ENCODE results near the gene SSR2.

The SSR2 gene

DNA sequence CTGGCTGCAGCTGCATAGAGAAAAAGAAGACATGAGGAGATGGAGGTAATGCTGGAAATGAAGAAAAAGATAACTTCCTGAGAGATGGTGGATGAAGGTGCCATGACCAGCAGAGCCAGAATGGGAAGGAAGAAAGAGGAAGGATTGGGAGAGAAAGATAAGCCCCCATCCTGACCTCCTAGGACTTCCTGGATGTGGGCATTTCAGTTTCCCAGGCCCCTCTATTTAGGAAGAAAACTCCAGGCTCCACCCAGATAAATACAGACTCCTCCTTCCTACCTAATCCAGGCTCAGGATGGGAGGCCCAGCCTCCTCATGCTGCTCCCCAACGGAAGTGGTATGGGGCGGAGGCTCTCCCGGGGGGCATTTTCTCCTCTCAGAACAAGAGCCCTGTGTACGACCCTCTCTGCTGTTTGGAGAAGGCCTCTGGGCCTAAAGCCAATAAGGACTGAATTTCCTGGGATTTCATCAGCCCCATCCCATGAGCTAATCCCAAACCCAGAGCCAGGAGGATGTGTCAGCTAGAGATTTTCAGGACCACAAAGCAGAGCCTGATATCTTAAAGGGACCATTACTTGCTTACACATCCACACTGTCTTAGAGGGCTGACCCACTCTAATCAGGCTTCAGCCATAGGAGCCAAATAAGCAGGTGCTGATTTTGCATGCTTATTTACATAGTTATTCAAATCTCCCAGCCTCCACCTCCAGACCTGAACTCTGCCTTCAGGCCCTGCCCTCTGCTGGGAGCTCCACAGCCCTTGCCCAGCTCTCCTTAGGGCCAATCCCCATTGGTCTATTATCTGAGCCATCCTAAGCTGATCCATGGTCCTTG is 37.3 kb downstream of the SSR2 start:
- no peak overlapping the region for H3K4me3 ChIP-seq (ENCODE audit: low read depth, low read length)
- no peak for TF ChIP-seq CTCF (IDR thresholded peaks at IDR 0.05; ENCODE audit: insufficient read depth, low read depth, low read length, missing control alignments)
- peak; percentile 67 for DNase-seq (ENCODE audit: low read depth)

DNA sequence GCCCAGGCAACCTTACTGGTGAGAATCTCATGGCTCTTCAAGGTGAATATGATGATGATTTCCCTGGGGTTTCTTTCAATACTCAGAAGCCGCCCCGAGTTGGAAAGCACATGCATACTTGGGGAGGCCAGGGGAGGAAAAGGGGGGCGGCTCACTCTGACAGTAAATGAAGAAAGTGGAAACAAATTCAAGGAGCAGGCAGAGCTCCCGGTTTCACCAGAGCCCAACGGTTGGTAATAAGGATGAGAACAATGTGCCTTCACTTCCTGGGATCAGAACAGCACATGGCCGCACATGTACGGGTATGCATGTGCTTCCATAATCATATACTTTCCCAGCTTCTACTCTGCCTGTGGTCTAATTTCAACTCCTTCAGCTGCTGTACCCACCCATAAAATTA is 38.6 kb downstream of the SSR2 start:
- no peak for DNase-seq (ENCODE audit: low read depth)
- H3K4me3 ChIP-seq (ENCODE audit: low read depth, low read length): no peak overlapping the region; the same call in 1 of the 2 replicates
- TF ChIP-seq CTCF (IDR thresholded peaks at IDR 0.05; ENCODE audit: insufficient read depth, low read depth, low read length, missing control alignments): no peak

GRCh38 chr1:155981266-155982088 is 39.3 kb downstream of the SSR2 start:
- peak overlapping the region; percentile 86 for H3K4me3 ChIP-seq (ENCODE audit: low read depth, low read length)
- peak; percentile 69 for DNase-seq (ENCODE audit: low read depth)
- no peak for TF ChIP-seq CTCF (IDR thresholded peaks at IDR 0.05; ENCODE audit: insufficient read depth, low read depth, low read length, missing control alignments)

DNA sequence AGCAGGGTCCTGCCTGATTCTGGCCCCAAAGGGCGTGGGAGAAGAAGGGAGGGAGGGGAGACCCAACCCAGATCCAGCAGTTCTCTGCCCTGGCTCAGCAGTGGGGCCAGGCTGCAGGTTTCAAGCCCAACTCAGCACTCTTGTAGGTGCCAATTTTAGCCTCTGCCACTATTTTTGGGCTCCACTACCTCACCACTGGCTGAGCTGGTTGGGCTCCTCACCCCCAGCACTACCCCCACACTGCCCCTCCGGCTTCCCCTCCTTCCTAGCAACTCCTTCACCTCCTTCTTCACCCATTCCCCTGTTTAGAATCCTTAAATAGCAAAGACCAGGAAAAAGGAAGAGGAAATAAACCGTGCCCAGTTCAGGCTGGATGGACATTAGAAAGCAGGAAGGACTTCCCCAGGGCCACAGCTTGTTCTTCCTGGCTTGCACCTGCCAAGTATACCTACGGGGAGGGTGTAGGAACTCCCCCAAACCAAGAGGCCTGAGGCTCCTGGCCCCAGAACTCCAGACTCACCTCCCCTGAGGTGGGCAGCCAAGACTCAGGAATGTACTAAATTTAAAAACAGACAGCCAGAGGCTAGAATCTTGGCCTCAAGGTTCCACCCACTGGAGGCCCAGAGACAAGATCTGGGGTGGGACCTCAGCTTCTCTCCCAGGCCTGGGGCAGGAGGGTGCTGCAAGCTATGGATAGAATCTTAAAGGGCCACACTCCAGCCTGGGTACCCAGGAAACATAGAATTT is 41.0 kb downstream of the SSR2 start:
- no peak for TF ChIP-seq CTCF (IDR thresholded peaks at IDR 0.05; ENCODE audit: insufficient read depth, low read depth, low read length, missing control alignments)
- peak; percentile 64 for DNase-seq (ENCODE audit: low read depth)
- H3K4me3 ChIP-seq (ENCODE audit: low read depth, low read length): peak overlapping the region; percentile 86

DNA sequence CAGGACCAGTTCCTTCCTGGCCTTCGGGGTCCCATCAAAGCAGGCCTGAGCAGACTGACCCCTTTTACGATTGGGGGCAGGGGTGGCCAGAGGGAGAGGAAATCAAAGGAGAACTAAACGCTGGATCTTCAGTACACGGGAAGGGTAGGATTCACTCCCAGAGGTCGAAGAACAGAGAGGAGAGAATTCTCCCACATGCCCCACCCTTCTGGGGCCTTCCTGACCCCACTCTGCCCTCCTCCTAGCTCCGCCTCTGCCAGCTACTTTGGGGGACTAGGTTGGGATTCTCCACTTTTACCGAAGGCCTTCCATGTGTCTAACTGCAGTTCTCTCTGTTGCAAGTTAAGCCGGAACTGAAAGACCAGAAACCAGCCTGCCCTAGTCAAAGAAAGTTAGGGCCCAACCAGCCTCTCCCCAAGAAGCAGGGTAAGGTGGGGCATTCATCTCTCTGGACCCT is 41.8 kb downstream of the SSR2 start:
- H3K4me3 ChIP-seq (ENCODE audit: low read depth, low read length): peak overlapping the region; percentile 86
- TF ChIP-seq CTCF (IDR thresholded peaks at IDR 0.05; ENCODE audit: insufficient read depth, low read depth, low read length, missing control alignments): no peak
- DNase-seq (ENCODE audit: low read depth): peak; percentile 69

DNA sequence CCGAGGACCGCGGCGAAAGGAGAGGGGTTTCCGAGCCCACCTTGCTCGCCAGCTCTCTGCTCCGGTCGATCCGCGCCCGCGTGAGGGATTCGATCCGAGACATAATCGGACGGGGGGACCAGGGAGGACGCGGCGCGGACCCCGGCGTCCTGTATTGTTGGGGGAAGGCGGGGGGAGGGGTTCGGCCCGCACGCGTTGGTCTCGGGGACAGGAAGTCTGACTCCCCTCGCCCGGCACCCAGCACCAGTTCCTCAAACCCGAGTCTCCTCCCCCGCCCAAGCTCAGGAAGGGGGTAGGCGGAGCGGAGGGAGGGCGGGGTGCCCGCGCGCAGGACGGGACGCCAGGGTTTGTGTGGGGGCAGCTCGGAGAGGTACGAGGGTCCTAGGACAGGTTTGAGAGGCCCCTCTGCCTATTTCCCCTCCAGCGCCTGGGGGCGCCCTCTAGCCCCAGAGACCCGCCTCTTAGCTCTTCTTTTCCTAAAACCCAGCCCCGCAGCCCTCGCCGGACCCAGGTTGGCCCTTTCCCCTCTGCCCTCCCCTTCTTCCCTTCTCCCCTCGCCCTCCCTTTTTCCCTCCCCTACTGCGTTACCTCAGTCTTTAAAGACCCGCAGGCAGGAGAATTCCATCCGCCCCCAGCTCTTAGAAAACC is 42.3 kb downstream of the SSR2 start, which contains the start of gene ARHGEF2:
ARHGEF2 (minus strand) TSS at position 223 of the 648 bp plus-strand sequence; CDS start at position 103, 120 bp downstream.
- peak within 1 kb of the TSS; percentile 86 for H3K4me3 ChIP-seq (ENCODE audit: low read depth, low read length)
- peak; percentile 21 for TF ChIP-seq CTCF (IDR thresholded peaks at IDR 0.05; ENCODE audit: insufficient read depth, low read depth, low read length, missing control alignments)
- DNase-seq (ENCODE audit: low read depth): peak; percentile 92

Data from GM12865 (cell line).